Transverse colon (tissue), 4 donors: ENCODE measurements around the gene UMAD1.

Experiments
- CTCF ChIP-seq, 5 experiments: fragments of 200-600 bp in 3 of 5; fragments of 450-650 bp in 2 of 5; sonication (generic) in 3 of 5; IDR thresholded peaks; 1 replicate in 2 of 5; 2 replicates in 3 of 5; pipeline ENCODE4 v1.5.1; 2016 to 2017; ENCODE audit warnings: antibody characterized with exemption in 5 of 5, inconsistent platforms in 3 of 5, mild to moderate bottlenecking in 2 of 5, moderate library complexity in 1 of 5
- EP300 ChIP-seq: sonication (generic); formaldehyde crosslinking; IDR thresholded peaks from one replicate; pipeline ENCODE4 v1.6.1; 2017; ENCODE audit warnings: antibody characterized with exemption, low read depth
- POLR2A ChIP-seq: fragments of 450-650 bp; IDR thresholded peaks from one replicate; pipeline ENCODE4 v1.6.1; 2016; ENCODE audit warnings: antibody characterized with exemption, mild to moderate bottlenecking, moderate library complexity
- POLR2AphosphoS5 ChIP-seq, 3 donors: sonication (generic); formaldehyde crosslinking; IDR thresholded peaks; one replicate each; pipeline ENCODE4 v1.6.1; 2016; ENCODE audit warnings: antibody characterized with exemption in 3 of 3

- TF ChIP-seq CTCF (IDR thresholded peaks at IDR 0.05) (no peak), POLR2A (no peak), POLR2AphosphoS5 (IDR thresholded peaks at IDR 0.05) (no peak), EP300 (no peak)
These were observed 124.2 kb downstream of the UMAD1 start for GRCh38 chr7:7764520-7765396.
